SU-DHL-6 (cell line): ENCODE results near the gene KLHL4.

Experiments
- H2AFZ ChIP-seq: fragments of 200-600 bp; sonication (generic); 2 replicates; pipeline ENCODE4 v1.6.1; 2014; ENCODE audit warnings: low read depth, mild to moderate bottlenecking, moderate library complexity, mixed read lengths, antibody characterized with exemption, low read length; ENCODE audit not compliant: severe bottlenecking
- H3F3A ChIP-seq: fragments of 200-600 bp; shearing (Covaris generic); 2 replicates; pipeline ENCODE4 v1.6.0; 2016; ENCODE audit warnings: antibody characterized with exemption, mild to moderate bottlenecking; ENCODE audit not compliant: insufficient read depth
- H3K27ac ChIP-seq: fragments of 200-600 bp; sonication (generic); 2 replicates; pipeline ENCODE4 v1.5.1; 2016; ENCODE audit warnings: low read depth, mild to moderate bottlenecking, low read length, moderate library complexity, mixed read lengths
- H3K27me3 ChIP-seq: fragments of 200-600 bp; sonication (generic), shearing (Covaris generic); 2 replicates; pipeline ENCODE4 v1.6.0; 2014; ENCODE audit warnings: mild to moderate bottlenecking, low read length
- H3K36me3 ChIP-seq: fragments of 200-600 bp; sonication (generic); 2 replicates; pipeline ENCODE4 v1.6.1; 2014; ENCODE audit warnings: mild to moderate bottlenecking, low read length, mixed read lengths
- H3K4me2 ChIP-seq: fragments of 300-600, 200-600 bp; shearing (Covaris generic), sonication (generic); 2 replicates; pipeline ENCODE4 v1.6.0; 2014; ENCODE audit warnings: low read length, low read depth, mild to moderate bottlenecking; ENCODE audit not compliant: poor library complexity, severe bottlenecking
- H3K4me3 ChIP-seq: fragments of 200-600 bp; sonication (generic); 2 replicates; pipeline ENCODE4 v1.5.1; 2014; ENCODE audit warnings: antibody characterized with exemption, low read length, mild to moderate bottlenecking, mixed read lengths; ENCODE audit not compliant: insufficient read depth, poor library complexity, severe bottlenecking
- H3K79me2 ChIP-seq: fragments of 200-600 bp; sonication (generic); 2 replicates; pipeline ENCODE4 v1.6.1; 2014; ENCODE audit warnings: mild to moderate bottlenecking, low read length, moderate library complexity; ENCODE audit not compliant: insufficient read depth
- H3K9ac ChIP-seq: fragments of 200-600 bp; sonication (generic); 2 replicates; pipeline ENCODE4 v1.7.0; 2014; ENCODE audit warnings: mild to moderate bottlenecking, low read length
- H3K9me2 ChIP-seq: fragments of 200-600 bp; sonication (generic); replicated peaks from 2 replicates; pipeline ENCODE4 v1.6.1; 2014; ENCODE audit warnings: low read length; ENCODE audit not compliant: insufficient read depth
- H3K9me3 ChIP-seq: fragments of 200-600 bp; sonication (generic); 2 replicates; pipeline ENCODE4 v1.6.1; 2014; ENCODE audit warnings: low read length, mixed read lengths; ENCODE audit not compliant: insufficient read depth
- H4K20me1 ChIP-seq: fragments of 200-600 bp; sonication (generic); 2 replicates; pipeline ENCODE4 v1.6.1; 2014; ENCODE audit warnings: low read depth, mild to moderate bottlenecking, antibody characterized with exemption, low read length, moderate library complexity, mixed read lengths
- EZH2phosphoT487 ChIP-seq: fragments of 200-600 bp; sonication (generic), shearing (Covaris generic); conservative IDR thresholded peaks from 2 replicates; pipeline ENCODE4 v1.6.1; 2018; ENCODE audit warnings: mild to moderate bottlenecking, antibody characterized with exemption, low read length, moderate library complexity, mixed read lengths
- TF ChIP-seq, protein P1 (sequence below): fragments of 200-600 bp; sonication (generic); IDR thresholded peaks from one replicate; pipeline ENCODE4 v1.5.1; 2017; ENCODE audit warnings: antibody characterized with exemption, mild to moderate bottlenecking, low read length, moderate library complexity; ENCODE audit not compliant: insufficient read depth, poor library complexity, severe bottlenecking

Gene KLHL4

DNA sequence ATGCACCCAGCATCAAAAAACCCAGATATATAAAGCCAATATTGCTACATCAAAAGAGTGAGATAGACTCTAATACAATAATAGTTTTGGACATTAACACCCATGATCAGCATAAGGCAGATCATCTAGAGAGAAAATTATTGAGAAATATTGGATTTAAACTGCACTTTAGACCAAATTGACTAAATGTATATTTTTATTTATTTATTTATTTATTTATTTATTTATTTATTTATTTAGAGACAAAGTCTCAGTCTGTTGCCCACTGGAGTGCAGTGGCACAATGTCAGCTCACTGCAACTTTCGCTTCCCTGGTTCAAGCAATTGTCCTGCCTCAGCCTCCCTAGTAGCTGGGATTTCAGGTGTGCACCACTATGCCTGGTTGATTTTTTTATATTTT is 193.0 kb downstream of the KLHL4 start:
- no peak overlapping the region for H2AFZ ChIP-seq
- no peak overlapping the region for H3K4me3 ChIP-seq
- no peaks in the 10 kb centered on the region for H3K27me3 ChIP-seq
- no peaks in the 10 kb centered on the region for H3F3A ChIP-seq
- no peak overlapping the region for H3K27ac ChIP-seq
- H3K36me3 ChIP-seq = no peaks in the 10 kb centered on the region
- H3K9me3 ChIP-seq = no peaks in the 10 kb centered on the region
- H3K79me2 ChIP-seq = no peaks in the 10 kb centered on the region
- H3K9ac ChIP-seq = no peak overlapping the region
- no peak overlapping the region for H3K4me2 ChIP-seq
- TF ChIP-seq, protein P1, sequence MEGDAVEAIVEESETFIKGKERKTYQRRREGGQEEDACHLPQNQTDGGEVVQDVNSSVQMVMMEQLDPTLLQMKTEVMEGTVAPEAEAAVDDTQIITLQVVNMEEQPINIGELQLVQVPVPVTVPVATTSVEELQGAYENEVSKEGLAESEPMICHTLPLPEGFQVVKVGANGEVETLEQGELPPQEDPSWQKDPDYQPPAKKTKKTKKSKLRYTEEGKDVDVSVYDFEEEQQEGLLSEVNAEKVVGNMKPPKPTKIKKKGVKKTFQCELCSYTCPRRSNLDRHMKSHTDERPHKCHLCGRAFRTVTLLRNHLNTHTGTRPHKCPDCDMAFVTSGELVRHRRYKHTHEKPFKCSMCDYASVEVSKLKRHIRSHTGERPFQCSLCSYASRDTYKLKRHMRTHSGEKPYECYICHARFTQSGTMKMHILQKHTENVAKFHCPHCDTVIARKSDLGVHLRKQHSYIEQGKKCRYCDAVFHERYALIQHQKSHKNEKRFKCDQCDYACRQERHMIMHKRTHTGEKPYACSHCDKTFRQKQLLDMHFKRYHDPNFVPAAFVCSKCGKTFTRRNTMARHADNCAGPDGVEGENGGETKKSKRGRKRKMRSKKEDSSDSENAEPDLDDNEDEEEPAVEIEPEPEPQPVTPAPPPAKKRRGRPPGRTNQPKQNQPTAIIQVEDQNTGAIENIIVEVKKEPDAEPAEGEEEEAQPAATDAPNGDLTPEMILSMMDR = no peak
- no peak for TF ChIP-seq EZH2phosphoT487
- H4K20me1 ChIP-seq = no peaks in the 10 kb centered on the region
- H3K9me2 ChIP-seq = no peaks in the 10 kb centered on the region
